ENCODE results near the gene MX2.

Gene MX2

DNA sequence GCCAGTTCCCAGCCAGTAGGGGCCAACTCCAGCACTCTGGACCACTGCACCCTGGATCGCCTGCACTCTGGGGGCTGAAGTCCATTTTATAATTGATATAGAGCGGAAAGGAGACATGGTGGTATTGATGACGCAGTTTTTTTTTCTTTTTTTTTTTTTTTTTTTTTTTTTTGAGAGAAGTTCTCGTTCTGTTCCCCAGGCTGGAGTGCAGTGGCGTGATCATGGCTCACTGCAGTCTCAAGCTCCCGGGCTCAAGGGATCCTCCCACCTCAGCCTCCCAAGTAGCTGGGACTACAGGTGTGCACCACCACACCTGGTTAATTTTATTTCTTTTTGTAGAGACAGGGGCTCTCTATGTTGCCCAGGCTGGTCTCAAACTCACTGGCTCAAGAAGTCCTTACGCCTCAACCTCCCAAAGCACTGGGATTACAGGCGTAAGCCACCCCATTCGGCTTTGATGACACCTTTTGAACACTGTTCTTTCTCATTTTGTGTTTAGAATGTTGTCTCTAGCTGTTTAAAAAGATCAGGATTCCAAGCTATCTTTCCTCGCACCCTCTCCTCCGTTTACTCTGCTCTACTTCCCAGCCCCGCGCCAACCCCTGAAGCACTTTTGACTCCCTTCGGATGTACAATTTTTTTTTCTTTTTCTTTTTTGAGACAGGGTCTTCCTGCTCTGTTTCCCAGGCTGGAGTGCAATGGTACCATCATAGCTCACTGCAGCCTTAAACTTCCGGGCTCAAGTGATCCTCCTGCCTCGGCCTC, 960 bp downstream of the MX2 start:
- no peak for DNase-seq (ENCODE audit: low read depth)
- TF ChIP-seq, protein P1, sequence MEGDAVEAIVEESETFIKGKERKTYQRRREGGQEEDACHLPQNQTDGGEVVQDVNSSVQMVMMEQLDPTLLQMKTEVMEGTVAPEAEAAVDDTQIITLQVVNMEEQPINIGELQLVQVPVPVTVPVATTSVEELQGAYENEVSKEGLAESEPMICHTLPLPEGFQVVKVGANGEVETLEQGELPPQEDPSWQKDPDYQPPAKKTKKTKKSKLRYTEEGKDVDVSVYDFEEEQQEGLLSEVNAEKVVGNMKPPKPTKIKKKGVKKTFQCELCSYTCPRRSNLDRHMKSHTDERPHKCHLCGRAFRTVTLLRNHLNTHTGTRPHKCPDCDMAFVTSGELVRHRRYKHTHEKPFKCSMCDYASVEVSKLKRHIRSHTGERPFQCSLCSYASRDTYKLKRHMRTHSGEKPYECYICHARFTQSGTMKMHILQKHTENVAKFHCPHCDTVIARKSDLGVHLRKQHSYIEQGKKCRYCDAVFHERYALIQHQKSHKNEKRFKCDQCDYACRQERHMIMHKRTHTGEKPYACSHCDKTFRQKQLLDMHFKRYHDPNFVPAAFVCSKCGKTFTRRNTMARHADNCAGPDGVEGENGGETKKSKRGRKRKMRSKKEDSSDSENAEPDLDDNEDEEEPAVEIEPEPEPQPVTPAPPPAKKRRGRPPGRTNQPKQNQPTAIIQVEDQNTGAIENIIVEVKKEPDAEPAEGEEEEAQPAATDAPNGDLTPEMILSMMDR (IDR thresholded peaks at IDR 0.05; ENCODE audit: low read depth, low read length) = no peak
- TF ChIP-seq POLR2A (IDR thresholded peaks at IDR 0.05; ENCODE audit: extremely low read depth, insufficient read length) = no peak
- TF ChIP-seq, protein P2, sequence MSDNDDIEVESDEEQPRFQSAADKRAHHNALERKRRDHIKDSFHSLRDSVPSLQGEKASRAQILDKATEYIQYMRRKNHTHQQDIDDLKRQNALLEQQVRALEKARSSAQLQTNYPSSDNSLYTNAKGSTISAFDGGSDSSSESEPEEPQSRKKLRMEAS (IDR thresholded peaks at IDR 0.05; ENCODE audit: low read depth, low read length) = no peak
- no peak for TF ChIP-seq MYC (IDR thresholded peaks at IDR 0.05; ENCODE audit: low read depth, low read length)
- peak overlapping the region; percentile 52 for H3K4me3 ChIP-seq (ENCODE audit: low read depth, low read length)

DNA sequence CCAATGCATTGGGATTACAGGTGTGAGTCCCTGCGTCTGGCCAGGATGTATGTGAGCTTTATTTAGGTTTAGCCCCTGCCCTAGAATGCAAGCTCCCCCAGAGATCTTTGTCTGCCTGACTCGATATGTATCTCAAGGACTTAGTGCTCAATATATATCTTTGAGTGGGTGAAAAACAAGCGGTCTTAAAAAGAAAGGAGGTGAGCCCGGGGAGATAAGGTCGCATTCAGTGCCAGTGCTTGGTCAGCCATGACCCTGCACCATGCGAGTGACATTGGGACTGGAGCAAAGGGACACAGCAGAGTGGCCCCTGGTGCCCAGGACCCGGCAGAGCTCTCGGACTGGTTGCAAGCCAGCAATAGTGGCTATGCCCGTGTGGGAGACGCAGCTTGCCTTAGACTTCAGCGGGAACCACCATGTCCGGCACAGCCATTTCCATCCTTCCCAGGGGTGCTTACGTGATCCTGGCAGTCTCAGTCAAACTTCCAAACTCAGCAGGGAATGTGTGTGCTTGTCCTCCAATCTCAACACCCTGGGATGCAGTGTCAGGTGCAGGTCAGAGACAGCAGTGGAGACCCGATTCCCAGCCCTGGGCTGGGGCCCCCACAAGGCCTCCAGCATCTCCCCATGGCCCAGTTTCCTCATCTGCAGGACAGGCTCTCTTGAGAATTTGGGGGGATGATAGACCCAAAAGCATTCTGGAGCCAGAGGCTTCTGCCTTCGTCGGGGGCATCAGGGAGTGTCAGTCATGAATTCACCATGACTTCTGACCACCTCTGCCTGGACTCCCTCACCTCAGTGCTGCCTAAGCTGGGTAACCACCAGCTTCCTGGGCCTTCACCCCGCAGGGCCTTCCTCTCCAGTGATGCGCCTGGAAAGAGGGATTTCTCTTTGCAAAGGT, 1.8 kb downstream of the MX2 start:
- H3K4me3 ChIP-seq (ENCODE audit: low read depth, low read length) = no peak overlapping the region
- DNase-seq (ENCODE audit: low read depth) = no peak
- TF ChIP-seq MYC (IDR thresholded peaks at IDR 0.05; ENCODE audit: low read depth, low read length) (no peak), POLR2A (IDR thresholded peaks at IDR 0.05; ENCODE audit: extremely low read depth, insufficient read length) (no peak)
- TF ChIP-seq, protein P1 (IDR thresholded peaks at IDR 0.05; ENCODE audit: low read depth, low read length) = no peak
- TF ChIP-seq, protein P2 (IDR thresholded peaks at IDR 0.05; ENCODE audit: low read depth, low read length) = no peak

DNA sequence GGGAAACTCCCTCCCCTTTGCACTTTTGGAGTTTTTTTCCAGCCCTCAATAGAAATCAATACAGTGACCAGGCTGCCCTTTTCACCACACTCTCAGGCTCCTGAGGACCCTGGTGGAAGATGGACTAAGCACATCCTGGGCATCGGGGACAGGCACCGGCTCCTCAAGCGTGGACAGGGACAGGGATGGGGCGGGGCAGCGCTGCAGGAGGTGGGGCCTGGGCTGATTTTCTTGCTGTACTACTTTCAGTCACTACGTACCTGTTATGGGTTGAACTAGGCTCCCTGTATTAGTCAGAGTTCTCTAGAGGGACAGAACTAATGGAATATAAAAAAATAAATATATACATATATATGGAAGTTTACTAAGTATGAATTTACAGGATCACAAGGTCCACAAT, 2.5 kb downstream of the MX2 start:
- TF ChIP-seq MYC (IDR thresholded peaks at IDR 0.05; ENCODE audit: low read depth, low read length) (no peak), POLR2A (IDR thresholded peaks at IDR 0.05; ENCODE audit: extremely low read depth, insufficient read length) (no peak)
- TF ChIP-seq, protein P1 (IDR thresholded peaks at IDR 0.05; ENCODE audit: low read depth, low read length) = no peak
- TF ChIP-seq, protein P2 (IDR thresholded peaks at IDR 0.05; ENCODE audit: low read depth, low read length) = no peak
- DNase-seq (ENCODE audit: low read depth) = no peak
- H3K4me3 ChIP-seq (ENCODE audit: low read depth, low read length) = no peak overlapping the region

DNA sequence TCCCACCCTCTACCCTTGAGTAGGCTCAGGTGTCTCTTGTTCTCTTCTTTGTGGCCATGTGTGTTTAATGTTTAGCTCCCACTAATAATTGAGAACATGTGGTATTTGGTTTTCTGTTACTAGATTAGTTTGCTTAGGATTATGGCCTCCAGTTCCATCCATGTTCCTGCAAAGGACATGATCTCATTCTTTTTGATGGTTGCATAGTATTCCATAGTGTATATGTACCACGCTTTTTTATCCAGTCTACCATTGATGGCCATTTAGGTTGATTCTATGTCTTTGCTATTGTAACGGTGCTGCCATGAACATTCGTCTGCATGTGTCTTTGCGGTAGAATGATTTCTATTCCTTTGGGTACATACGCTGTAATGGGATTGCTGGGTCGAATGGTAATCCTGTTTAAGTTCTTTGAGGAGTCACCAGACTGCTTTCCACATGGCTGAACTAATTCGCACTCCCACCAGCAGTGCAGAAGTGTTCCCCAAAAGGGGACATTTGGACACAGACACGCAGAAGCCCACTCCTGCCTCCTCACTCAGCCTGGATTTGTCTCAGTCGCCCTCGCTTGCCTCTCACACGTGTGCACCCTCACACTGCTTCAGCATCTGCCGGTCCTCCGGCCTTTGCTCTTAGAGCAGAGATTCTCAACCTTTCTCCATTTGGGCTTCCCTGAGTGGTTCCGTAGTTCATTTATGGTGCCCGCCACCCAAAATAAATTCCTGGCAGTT, 3.7 kb downstream of the MX2 start:
- DNase-seq (ENCODE audit: low read depth) = no peak
- H3K4me3 ChIP-seq (ENCODE audit: low read depth, low read length) = no peak overlapping the region
- TF ChIP-seq MYC (IDR thresholded peaks at IDR 0.05; ENCODE audit: low read depth, low read length) (no peak), POLR2A (IDR thresholded peaks at IDR 0.05; ENCODE audit: extremely low read depth, insufficient read length) (no peak)
- TF ChIP-seq, protein P1 (IDR thresholded peaks at IDR 0.05; ENCODE audit: low read depth, low read length) = no peak
- TF ChIP-seq, protein P2 (IDR thresholded peaks at IDR 0.05; ENCODE audit: low read depth, low read length) = no peak

DNA sequence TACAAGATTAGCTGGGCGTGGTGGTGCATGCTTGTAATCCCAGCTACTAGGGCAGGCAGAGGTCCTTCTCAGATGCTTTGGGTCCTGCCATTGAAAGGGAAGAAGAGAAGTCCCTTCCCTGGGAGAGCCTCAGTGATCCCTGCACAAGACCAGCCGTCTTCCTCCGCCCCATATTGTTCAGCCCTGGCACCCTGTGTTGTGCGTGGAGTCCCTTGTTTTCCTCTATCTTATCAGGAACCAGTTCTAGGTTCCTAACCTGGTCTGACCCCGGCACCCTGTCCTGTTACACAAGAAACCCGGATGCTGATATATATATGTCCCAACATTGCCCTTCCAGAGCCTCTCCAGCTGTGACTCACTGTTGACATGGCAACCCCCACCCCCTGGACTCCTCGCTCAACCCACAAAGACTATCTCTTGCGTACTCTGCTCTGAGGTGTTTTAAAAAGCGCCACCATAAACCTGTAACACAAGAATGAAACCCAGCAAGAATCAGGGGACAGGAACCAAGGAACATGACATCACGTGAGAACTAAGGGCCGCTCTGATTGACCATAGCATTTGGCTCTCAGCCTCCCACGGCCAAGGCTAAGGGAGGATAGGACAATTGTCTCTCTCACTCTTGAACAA, 4.8 kb downstream of the MX2 start:
- DNase-seq (ENCODE audit: low read depth) = peak; percentile 97
- TF ChIP-seq, protein P1 (IDR thresholded peaks at IDR 0.05; ENCODE audit: low read depth, low read length) = no peak
- TF ChIP-seq MYC (IDR thresholded peaks at IDR 0.05; ENCODE audit: low read depth, low read length) = peak; percentile 59
- peak; percentile 16 for TF ChIP-seq POLR2A (IDR thresholded peaks at IDR 0.05; ENCODE audit: extremely low read depth, insufficient read length)
- TF ChIP-seq, protein P2 (IDR thresholded peaks at IDR 0.05; ENCODE audit: low read depth, low read length) = 0 out of 2 replicates have a peak, but pooled peaks have one; percentile 24
- H3K4me3 ChIP-seq (ENCODE audit: low read depth, low read length) = peak overlapping the region; percentile 47
